ENCODE data around the gene ZNG1B. TPM values are rescaled to one million over a fixed set of nuclear protein-coding genes. Genes with fewer than 3 reads are reported as not detected.
"Not testable (repeated sequence)": the region's sequence is repeated elsewhere in the genome, so short reads cannot be mapped to it uniquely, and the experiment has no call there.

The ZNG1B gene
- total RNA-seq, 1 donor from 2014 or later, result 32.1 TPM

- not testable (repeated sequence) for H3K27ac Mint-ChIP-seq (ENCODE audit: unreplicated experiment); H3K4me1 ChIP-seq (ENCODE audit: insufficient read depth, low read length); H3K36me3 Mint-ChIP-seq (ENCODE audit: low read depth, unreplicated experiment); H3K79me2 ChIP-seq (ENCODE audit: insufficient read depth, low read length); DNase-seq (ENCODE audit: low read depth); H3K27ac ChIP-seq (ENCODE audit: low read depth, low read length); H3K27me3 ChIP-seq (ENCODE audit: insufficient read depth, low read length); H3K4me3 ChIP-seq (ENCODE audit: insufficient read depth, low read depth, low read length); H3K9me3 ChIP-seq (ENCODE audit: insufficient read depth, low read depth, low read length); H3K4me1 Mint-ChIP-seq (ENCODE audit: low read depth, unreplicated experiment); H3K9me3 Mint-ChIP-seq (ENCODE audit: unreplicated experiment); H3K9ac ChIP-seq (ENCODE audit: low read length); FAIRE-seq; H3K4me2 ChIP-seq (ENCODE audit: low read length); H2AFZ ChIP-seq (ENCODE audit: low read depth, low read length); H4K20me1 ChIP-seq (ENCODE audit: insufficient read depth, low read length); H3K36me3 ChIP-seq (ENCODE audit: insufficient read depth, low read length)
- peak overlapping the region; percentile 75 for H3K4me3 Mint-ChIP-seq (ENCODE audit: unreplicated experiment)
- peaks cover 13% of the 10 kb centered on the region for H3K27me3 Mint-ChIP-seq (ENCODE audit: low read depth, unreplicated experiment)
Measured at GRCh38 chr2:113540834-113541203, 103.3 kb downstream of the ZNG1B start.

- not testable (repeated sequence) for H3K27me3 ChIP-seq (ENCODE audit: insufficient read depth, low read length); H3K79me2 ChIP-seq (ENCODE audit: insufficient read depth, low read length); H3K27ac Mint-ChIP-seq (ENCODE audit: unreplicated experiment); H3K4me1 Mint-ChIP-seq (ENCODE audit: low read depth, unreplicated experiment); H3K27ac ChIP-seq (ENCODE audit: low read depth, low read length); H3K9ac ChIP-seq (ENCODE audit: low read length); H3K36me3 ChIP-seq (ENCODE audit: insufficient read depth, low read length); H3K9me3 ChIP-seq (ENCODE audit: insufficient read depth, low read depth, low read length); H3K9me3 Mint-ChIP-seq (ENCODE audit: unreplicated experiment); H4K20me1 ChIP-seq (ENCODE audit: insufficient read depth, low read length); H3K36me3 Mint-ChIP-seq (ENCODE audit: low read depth, unreplicated experiment); H3K4me1 ChIP-seq (ENCODE audit: insufficient read depth, low read length); FAIRE-seq
- H3K4me2 ChIP-seq (ENCODE audit: low read length), result peak overlapping the region; percentile 84
- Mint-ChIP-seq H3K4me3 (ENCODE audit: unreplicated experiment) (peak overlapping the region; percentile 75), H3K27me3 (ENCODE audit: low read depth, unreplicated experiment) (peaks cover 13% of the 10 kb centered on the region)
- peak overlapping the region; percentile 41 for H2AFZ ChIP-seq (ENCODE audit: low read depth, low read length)
- H3K4me3 ChIP-seq (ENCODE audit: insufficient read depth, low read depth, low read length), result peak overlapping the region; percentile 41
- DNase-seq (ENCODE audit: low read depth), result peak; percentile 4
Measured at GRCh38 chr2:113541204-113541975, 103.9 kb downstream of the ZNG1B start.

- not testable (repeated sequence) for H3K4me3 ChIP-seq (ENCODE audit: insufficient read depth, low read depth, low read length); H3K36me3 Mint-ChIP-seq (ENCODE audit: low read depth, unreplicated experiment); H3K27ac ChIP-seq (ENCODE audit: low read depth, low read length); H3K27me3 ChIP-seq (ENCODE audit: insufficient read depth, low read length); H4K20me1 ChIP-seq (ENCODE audit: insufficient read depth, low read length); H3K4me3 Mint-ChIP-seq (ENCODE audit: unreplicated experiment); DNase-seq (ENCODE audit: low read depth); H3K9me3 ChIP-seq (ENCODE audit: insufficient read depth, low read depth, low read length); H3K4me1 ChIP-seq (ENCODE audit: insufficient read depth, low read length); H3K9ac ChIP-seq (ENCODE audit: low read length); H3K9me3 Mint-ChIP-seq (ENCODE audit: unreplicated experiment); H3K36me3 ChIP-seq (ENCODE audit: insufficient read depth, low read length); H3K27ac Mint-ChIP-seq (ENCODE audit: unreplicated experiment); FAIRE-seq; H3K4me1 Mint-ChIP-seq (ENCODE audit: low read depth, unreplicated experiment); H3K79me2 ChIP-seq (ENCODE audit: insufficient read depth, low read length); H2AFZ ChIP-seq (ENCODE audit: low read depth, low read length)
- peak; percentile 56 for TF ChIP-seq EZH2 (IDR thresholded peaks at IDR 0.05; ENCODE audit: insufficient read depth, low read length)
- H3K4me2 ChIP-seq (ENCODE audit: low read length), result peak overlapping the region; percentile 84
- H3K27me3 Mint-ChIP-seq (ENCODE audit: low read depth, unreplicated experiment), result peaks cover 13% of the 10 kb centered on the region
Measured at GRCh38 chr2:113541976-113542485, 104.5 kb downstream of the ZNG1B start.

GRCh38 chr2:113542529-113542928, 105.0 kb downstream of the ZNG1B start:
- DNase-seq (ENCODE audit: low read depth); H3K27ac Mint-ChIP-seq (ENCODE audit: unreplicated experiment); H3K27ac ChIP-seq (ENCODE audit: low read depth, low read length); H3K36me3 ChIP-seq (ENCODE audit: insufficient read depth, low read length); H2AFZ ChIP-seq (ENCODE audit: low read depth, low read length); H4K20me1 ChIP-seq (ENCODE audit: insufficient read depth, low read length); H3K4me1 Mint-ChIP-seq (ENCODE audit: low read depth, unreplicated experiment); H3K4me2 ChIP-seq (ENCODE audit: low read length); H3K9me3 Mint-ChIP-seq (ENCODE audit: unreplicated experiment); H3K79me2 ChIP-seq (ENCODE audit: insufficient read depth, low read length); H3K9me3 ChIP-seq (ENCODE audit: insufficient read depth, low read depth, low read length); H3K4me1 ChIP-seq (ENCODE audit: insufficient read depth, low read length); H3K4me3 ChIP-seq (ENCODE audit: insufficient read depth, low read depth, low read length); H3K36me3 Mint-ChIP-seq (ENCODE audit: low read depth, unreplicated experiment); H3K27me3 ChIP-seq (ENCODE audit: insufficient read depth, low read length); FAIRE-seq; H3K9ac ChIP-seq (ENCODE audit: low read length): not testable (repeated sequence)
- Mint-ChIP-seq H3K4me3 (ENCODE audit: unreplicated experiment) (peak overlapping the region; percentile 71), H3K27me3 (ENCODE audit: low read depth, unreplicated experiment) (peaks cover 13% of the 10 kb centered on the region)

Other genes with a start within 250 kb of the ZNG1B start
- gene PAX8, start 158.8 kb upstream of the ZNG1B start, total RNA-seq, result 0.48 and 1.2 TPM in 2 replicates
- gene FOXD4L1, start 61.0 kb downstream of the ZNG1B start, total RNA-seq, result not detected in 2 replicates
- gene RABL2A, start 189.6 kb downstream of the ZNG1B start, total RNA-seq, result 13.0 and 14.1 TPM in 2 replicates